GM10248 (cell line): ENCODE measurements around the gene PTGDR2.

Source experiments
- CTCF ChIA-PET: fragments of 300-600 bp; sonication (Branson Sonifier 250); formaldehyde crosslinking; extraction: SDS; loops from one replicate; lab custom pipeline; 2021; ENCODE audit warnings: antibody characterized with exemption; lab: Yijun Ruan, JAX
- POLR2A ChIA-PET: fragments of 350-650 bp; sonication (Branson Sonifier 250); formaldehyde crosslinking; extraction: SDS; loops from one replicate; lab custom pipeline; 2020; ENCODE audit warnings: antibody characterized with exemption; lab: Yijun Ruan, JAX
- DNase-seq: peaks from one replicate; pipeline ENCODE4 v3.0.0; 2012; ENCODE audit errors: extremely low spot score
- CTCF ChIP-seq: IDR thresholded peaks from 2 replicates; pipeline ENCODE4 v1.5.1; 2012; ENCODE audit warnings: mild to moderate bottlenecking, low read depth; ENCODE audit errors: extremely low read depth, missing control alignments, control extremely low read depth

PTGDR2 gene

GRCh38 chr11:60854847-60855725, 664 bp downstream of the PTGDR2 start:
- no peak for TF ChIP-seq CTCF
- CTCF ChIA-PET, result interaction anchor here (0.6 to 2.4 kb wide), 5 partner anchors 17 to 50 kb away, joined by 3 to 21 read pairs (median 6); no protein-coding TSS in a partner anchor
- POLR2A ChIA-PET, result no interaction called here
- no peak for DNase-seq

- TF ChIP-seq CTCF, result no peak
- CTCF ChIA-PET, result interaction anchor here (0.9 to 2.4 kb wide), 2 partner anchors 23 kb away, joined by 3 to 21 read pairs; no protein-coding TSS in a partner anchor
Measured at GRCh38 chr11:60854140-60854846, 1.5 kb downstream of the PTGDR2 start.

GRCh38 chr11:60852982-60853950, 2.5 kb downstream of the PTGDR2 start:
- DNase-seq, result no peak
- ChIA-PET POLR2A (no interaction called here), CTCF (interaction anchor here (0.9 kb wide), 1 partner anchor 22 kb away, joined by 3 read pairs; no protein-coding TSS in a partner anchor)

More at GRCh38 chr11:60854140-60854846, 1.5 kb downstream of the PTGDR2 start:
- POLR2A ChIA-PET, result no interaction called here
- no peak for DNase-seq

GRCh38 chr11:60852117-60852981, 3.4 kb downstream of the PTGDR2 start:
- DNase-seq, result no peak
- ChIA-PET POLR2A (no interaction called here), CTCF (no interaction called here)
- TF ChIP-seq CTCF, result no peak

More at GRCh38 chr11:60852982-60853950, 2.5 kb downstream of the PTGDR2 start:
- no peak for TF ChIP-seq CTCF

GRCh38 chr11:60851327-60852104, 4.2 kb downstream of the PTGDR2 start:
- ChIA-PET CTCF (interaction anchor here (0.9 to 3.2 kb wide), 4 partner anchors 9 to 48 kb away, joined by 3 to 15 read pairs (median 4); no protein-coding TSS in a partner anchor), POLR2A (no interaction called here)
- DNase-seq, result no peak
- TF ChIP-seq CTCF, result no peak
